OCI-LY1 (cell line): ENCODE data around the gene MCU.

Source experiments
- EZH2 ChIP-seq: fragments of 200-600 bp; sonication (generic), shearing (Covaris generic); IDR thresholded peaks from 2 replicates; pipeline ENCODE4 v1.8.0; 2017; ENCODE audit warnings: borderline replicate concordance, mixed run types, mild to moderate bottlenecking, antibody characterized with exemption, low read length, moderate library complexity, mixed read lengths
- TF ChIP-seq, protein P1 (sequence below): fragments of 200-600 bp; sonication (generic), shearing (Covaris generic); IDR thresholded peaks from 2 replicates; pipeline ENCODE4 v1.5.1; 2017; ENCODE audit warnings: mild to moderate bottlenecking, antibody characterized with exemption, low read length, moderate library complexity, mixed read lengths

DNA sequence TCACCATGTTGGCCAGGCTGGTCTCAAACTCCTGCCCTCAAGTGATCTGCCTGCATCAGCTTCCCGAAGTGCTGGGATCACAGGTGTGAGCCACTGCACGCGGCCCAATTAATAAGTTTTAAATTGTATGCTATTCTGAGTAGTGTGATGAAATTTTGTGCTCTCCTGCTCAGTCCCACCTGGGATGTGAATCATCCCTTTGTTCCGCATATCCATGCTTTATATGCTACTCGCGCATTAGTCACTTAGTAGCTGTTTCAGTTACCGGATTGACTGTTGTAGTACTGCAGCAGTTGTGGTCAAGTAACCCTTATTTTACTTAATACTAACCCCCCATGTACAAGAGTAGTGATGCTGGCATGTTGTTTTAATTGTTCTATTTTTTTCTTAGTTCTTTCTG, 154.3 kb downstream of the MCU start:
- TF ChIP-seq, protein P1, sequence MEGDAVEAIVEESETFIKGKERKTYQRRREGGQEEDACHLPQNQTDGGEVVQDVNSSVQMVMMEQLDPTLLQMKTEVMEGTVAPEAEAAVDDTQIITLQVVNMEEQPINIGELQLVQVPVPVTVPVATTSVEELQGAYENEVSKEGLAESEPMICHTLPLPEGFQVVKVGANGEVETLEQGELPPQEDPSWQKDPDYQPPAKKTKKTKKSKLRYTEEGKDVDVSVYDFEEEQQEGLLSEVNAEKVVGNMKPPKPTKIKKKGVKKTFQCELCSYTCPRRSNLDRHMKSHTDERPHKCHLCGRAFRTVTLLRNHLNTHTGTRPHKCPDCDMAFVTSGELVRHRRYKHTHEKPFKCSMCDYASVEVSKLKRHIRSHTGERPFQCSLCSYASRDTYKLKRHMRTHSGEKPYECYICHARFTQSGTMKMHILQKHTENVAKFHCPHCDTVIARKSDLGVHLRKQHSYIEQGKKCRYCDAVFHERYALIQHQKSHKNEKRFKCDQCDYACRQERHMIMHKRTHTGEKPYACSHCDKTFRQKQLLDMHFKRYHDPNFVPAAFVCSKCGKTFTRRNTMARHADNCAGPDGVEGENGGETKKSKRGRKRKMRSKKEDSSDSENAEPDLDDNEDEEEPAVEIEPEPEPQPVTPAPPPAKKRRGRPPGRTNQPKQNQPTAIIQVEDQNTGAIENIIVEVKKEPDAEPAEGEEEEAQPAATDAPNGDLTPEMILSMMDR = no peak
- no peak for TF ChIP-seq EZH2
